GM19099 (cell line): ENCODE data around the gene SMARCE1.

Experiments
- POLR2A ChIP-seq: IDR thresholded peaks from 3 replicates; pipeline ENCODE4 v1.6.1; 2011; ENCODE audit warnings: low read depth; ENCODE audit not compliant: insufficient read length; ENCODE audit errors: extremely low read depth

The SMARCE1 gene

GRCh38 chr17:40658396-40658795 is 10.8 kb upstream of the SMARCE1 start:
- no peak for TF ChIP-seq POLR2A

- no peak for TF ChIP-seq POLR2A
These were observed 4.3 kb upstream of the SMARCE1 start for GRCh38 chr17:40651939-40652338.

GRCh38 chr17:40648384-40648968 is 858 bp upstream of the SMARCE1 start:
- TF ChIP-seq POLR2A = no peak

- no peak for TF ChIP-seq POLR2A
These were observed 611 bp downstream of the SMARCE1 start for GRCh38 chr17:40646791-40647623.

- TF ChIP-seq POLR2A = no peak
These were observed 1.7 kb downstream of the SMARCE1 start for GRCh38 chr17:40645943-40646342.

- no peak for TF ChIP-seq POLR2A
These were observed 2.3 kb downstream of the SMARCE1 start for GRCh38 chr17:40645291-40645690.

- no peak for TF ChIP-seq POLR2A
These were observed 9.7 kb downstream of the SMARCE1 start for GRCh38 chr17:40637931-40638330.

GRCh38 chr17:40633871-40634270 is 13.7 kb downstream of the SMARCE1 start:
- no peak for TF ChIP-seq POLR2A

- no peak for TF ChIP-seq POLR2A
These were observed 15.4 kb downstream of the SMARCE1 start for GRCh38 chr17:40632216-40632615.

- TF ChIP-seq POLR2A = no peak
These were observed 17.8 kb downstream of the SMARCE1 start for GRCh38 chr17:40629842-40630241.

- TF ChIP-seq POLR2A = no peak
These were observed 22.3 kb downstream of the SMARCE1 start for GRCh38 chr17:40625311-40625710.

GRCh38 chr17:40623419-40624210 is 24.0 kb downstream of the SMARCE1 start:
- TF ChIP-seq POLR2A = no peak

GRCh38 chr17:40622509-40622928 is 25.1 kb downstream of the SMARCE1 start:
- no peak for TF ChIP-seq POLR2A

- TF ChIP-seq POLR2A = no peak
These were observed 26.0 kb downstream of the SMARCE1 start for GRCh38 chr17:40621578-40621977.

- no peak for TF ChIP-seq POLR2A
These were observed 26.6 kb downstream of the SMARCE1 start for GRCh38 chr17:40621019-40621418.
